Measurements from ENCODE around the gene THAP4.

THAP4 gene

DNA sequence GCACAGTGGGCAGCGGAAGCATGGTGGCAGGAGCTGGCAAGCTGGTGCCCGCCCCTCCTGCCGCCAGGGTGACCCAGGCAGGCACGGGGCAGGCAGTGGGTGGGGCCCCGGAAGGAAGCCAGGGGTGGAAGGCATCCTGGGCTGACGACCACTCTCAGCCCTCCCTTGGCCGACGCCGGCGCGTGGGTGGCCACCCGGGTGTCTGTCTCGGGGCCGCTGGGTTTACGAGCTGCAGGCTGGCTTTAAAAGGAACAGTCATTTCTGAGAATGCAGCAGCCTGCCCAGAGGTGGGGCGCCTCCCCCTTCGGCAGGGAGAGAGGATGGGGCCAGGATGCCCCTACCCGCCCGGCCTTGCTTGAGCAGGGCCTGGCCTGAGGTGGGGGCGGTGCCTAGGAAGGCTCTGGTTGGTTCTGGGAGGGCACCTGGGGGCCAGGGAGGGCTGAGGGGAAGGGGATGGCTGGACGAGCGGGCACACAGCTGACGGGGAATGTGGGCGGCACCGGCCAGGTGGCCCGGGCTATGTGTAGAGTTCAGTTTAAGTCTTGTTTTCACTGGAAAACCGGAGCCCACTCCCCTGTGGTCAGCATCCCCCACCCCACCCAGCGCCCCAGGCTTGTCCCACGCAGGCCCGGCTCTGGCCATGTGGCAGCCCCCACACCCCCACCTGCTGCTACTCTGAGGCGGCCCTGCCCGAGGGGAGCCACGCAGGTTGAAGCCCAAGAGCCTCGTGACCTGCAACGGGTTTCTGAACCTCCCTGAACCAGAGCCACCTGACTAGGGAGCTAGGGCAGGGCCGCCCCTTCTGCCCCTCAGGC lies 72.2 kb downstream of the THAP4 start:
- no peak for DNase-seq (ENCODE audit: low read depth, low spot score)

DNA sequence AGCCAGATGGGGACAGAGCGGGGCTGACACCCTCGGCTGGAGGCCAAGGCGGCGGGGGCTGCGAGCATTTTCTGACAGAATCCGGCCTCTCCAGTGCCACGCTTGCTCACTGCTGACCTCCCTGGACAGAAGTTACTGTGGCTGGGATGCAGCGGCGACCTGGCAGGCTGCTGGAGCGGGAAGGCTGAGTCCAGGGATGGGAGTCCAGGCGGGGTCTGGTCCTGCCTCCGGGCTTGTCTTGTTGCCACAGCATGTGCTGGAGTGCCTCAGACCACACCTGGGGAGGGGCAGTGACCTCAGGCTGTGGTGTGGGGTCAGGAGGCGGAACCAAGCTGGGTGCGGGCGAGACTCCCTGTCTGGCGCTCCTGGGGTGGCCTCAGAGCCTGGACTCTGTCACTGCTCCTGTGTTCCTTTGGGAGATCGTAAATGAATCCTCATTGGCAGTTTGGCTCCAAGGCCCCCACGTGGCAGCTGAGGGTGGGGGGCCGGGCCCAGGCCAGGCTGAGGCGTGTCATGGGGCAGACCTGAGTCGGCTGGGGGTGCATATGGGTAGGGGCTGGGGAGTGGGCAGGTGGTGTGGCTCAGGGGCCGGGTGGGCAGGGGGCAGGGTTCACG lies 72.9 kb downstream of the THAP4 start:
- no peak for DNase-seq (ENCODE audit: low read depth, low spot score)

DNA sequence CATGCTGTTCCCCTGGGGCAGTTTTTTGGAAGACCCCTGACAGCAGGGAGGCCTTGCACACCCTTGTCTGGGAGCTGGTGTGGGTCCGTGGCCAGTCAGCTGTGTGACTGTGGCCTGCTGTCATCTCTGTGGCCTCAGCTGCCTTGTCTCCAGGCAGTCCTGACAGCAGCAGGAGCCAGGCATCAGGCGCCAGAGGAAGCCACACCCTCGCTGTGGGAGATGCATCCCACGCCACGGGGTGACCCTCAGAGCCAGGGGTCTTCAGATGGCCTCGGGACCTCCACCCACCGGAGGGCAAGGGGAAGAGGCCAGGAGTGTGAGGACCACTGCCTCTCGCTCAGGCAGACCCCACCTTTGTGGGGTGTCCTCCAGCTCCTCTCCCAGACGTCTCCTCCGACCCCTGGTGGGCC lies 73.4 kb downstream of the THAP4 start:
- no peak for DNase-seq (ENCODE audit: low read depth, low spot score)

DNA sequence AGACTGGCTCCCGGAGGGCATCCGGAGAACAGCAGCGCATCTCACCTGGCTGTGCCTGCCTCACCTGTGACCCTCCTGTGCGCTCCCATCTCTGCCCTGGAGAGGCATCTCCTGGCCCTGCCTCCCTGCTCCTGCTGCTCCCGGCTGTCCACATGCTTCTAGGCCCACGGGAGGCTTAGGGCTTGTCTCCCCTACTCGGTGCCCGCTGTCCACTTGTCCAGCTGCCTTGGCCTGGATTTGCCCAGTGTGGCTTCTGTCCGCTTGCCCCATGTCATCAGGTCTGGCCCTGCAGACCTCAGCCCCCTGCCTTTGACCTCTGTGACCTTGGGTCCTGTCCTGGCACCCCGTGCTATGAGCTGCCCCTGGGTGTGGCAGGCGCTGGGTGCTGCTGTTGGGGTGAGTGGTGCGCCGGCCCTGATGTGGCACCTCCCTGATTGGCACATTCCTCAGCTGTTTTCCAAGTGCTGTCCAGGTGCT lies 73.9 kb downstream of the THAP4 start:
- no peak for DNase-seq (ENCODE audit: low read depth, low spot score)

DNA sequence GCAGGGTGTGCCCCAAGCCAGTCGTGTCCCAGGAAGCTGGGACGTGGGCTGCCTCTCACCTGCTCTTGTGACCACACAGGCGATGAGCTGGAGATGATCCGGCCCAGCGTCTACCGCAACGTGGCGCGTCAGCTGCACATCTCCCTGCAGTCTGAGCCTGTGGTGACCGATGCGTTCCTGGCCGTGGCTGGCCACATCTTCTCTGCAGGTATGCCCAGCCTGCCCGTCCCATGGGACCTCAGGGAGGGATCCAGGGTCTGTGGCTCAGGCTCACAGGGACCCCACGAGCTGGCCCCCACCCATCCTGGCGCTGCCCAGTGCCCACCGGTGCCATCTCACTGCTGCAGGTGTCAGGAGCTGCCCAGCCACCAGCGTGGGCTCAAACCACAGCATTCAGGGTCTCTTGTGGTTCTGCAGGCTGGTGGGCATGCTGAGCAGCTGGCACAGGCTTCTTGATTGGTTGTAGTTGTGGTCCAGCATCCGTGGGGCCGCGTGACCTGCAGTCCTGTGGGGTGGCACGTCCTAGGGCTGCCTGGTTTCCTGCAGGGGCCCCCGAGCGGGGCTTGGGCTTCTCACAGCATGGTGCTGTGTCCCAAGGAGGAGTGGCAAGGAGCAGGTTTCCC lies 74.6 kb downstream of the THAP4 start:
- no peak for DNase-seq (ENCODE audit: low read depth, low spot score)

DNA sequence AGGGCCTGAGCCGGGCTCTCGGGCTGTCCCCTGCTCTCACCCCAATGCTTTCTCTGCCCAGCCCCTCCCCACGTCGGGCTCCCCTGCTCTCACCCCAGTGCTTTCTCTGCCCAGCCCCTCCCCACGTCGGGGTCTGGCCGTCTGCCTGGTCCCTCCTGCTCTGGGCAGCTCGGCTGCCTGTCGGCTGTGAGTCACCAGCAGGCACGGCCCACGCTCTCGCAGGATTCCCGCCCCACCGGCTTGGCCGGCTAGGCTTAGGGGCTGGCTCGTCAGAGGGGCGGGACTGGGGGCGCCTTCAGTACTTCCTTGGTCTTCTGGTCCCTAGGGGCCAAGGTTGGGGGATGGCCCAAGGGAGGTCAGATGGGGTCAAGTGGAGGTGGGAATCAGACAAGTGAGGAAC lies 75.1 kb downstream of the THAP4 start:
- DNase-seq (ENCODE audit: low read depth, low spot score), result no peak

DNA sequence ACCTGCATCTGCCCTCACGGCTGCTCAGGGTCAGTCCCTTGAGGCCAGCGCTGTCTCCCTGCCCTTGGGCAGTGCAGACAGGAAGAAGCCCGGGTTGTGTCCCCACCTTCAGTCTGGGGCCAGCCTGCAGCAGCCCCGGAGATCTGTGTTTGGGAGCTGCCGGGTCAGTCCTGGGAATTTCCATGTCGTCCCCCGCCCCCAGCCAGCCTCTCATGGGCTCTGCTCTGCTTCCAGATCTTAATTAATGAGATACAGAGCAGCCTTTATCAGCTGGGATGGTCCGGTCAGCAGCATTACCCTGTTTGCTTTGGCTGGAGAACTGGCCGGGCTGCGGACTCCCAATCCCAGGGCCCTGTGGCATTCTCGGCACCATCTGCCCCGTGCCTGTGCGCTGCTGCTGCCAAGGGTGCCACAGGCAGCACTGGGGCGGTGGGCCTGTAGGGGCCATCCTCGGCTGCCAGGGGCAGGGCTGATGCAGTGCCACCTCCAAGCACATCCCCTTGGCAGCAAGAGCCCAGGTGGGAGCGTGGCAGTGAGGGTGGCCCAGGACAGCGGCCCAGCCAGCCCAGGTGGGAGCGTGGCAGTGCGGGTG lies 76.0 kb downstream of the THAP4 start:
- no peak for DNase-seq (ENCODE audit: low read depth, low spot score)

DNA sequence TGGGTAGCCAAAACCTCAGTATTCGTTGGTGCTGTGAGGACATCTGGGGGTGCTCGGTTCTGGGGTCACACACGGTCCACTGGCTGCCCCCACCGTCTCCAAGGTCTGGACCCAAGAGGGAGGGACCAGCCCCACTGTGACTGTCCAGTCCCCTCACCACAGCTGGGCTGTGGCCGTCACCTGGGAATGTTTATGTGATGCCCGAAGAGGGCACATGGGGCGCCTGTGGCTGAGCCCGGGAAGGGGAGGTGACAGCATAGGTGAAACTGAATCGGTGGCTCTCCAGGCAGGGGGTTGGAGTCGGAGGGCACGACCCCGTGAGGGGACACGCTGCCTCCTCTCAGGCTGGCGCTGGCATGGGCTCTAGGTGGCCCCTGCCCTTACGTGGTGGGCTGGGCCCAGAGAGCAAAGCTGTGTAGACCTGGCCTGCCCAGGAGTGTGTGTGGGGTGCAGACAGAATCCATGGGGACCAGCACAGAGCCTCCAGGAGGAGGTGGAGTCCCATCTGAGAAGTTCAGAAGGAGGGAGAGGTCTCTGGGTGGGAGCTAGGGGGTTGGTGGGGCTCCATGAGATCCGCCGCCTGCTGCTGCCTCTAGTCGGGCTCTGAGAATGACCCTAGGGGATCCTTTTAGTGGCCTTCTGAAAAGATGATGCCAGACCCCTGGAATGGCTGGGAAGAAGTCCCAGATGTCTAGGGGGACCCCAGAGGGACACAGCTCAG lies 76.6 kb downstream of the THAP4 start:
- DNase-seq (ENCODE audit: low read depth, low spot score), result no peak

DNA sequence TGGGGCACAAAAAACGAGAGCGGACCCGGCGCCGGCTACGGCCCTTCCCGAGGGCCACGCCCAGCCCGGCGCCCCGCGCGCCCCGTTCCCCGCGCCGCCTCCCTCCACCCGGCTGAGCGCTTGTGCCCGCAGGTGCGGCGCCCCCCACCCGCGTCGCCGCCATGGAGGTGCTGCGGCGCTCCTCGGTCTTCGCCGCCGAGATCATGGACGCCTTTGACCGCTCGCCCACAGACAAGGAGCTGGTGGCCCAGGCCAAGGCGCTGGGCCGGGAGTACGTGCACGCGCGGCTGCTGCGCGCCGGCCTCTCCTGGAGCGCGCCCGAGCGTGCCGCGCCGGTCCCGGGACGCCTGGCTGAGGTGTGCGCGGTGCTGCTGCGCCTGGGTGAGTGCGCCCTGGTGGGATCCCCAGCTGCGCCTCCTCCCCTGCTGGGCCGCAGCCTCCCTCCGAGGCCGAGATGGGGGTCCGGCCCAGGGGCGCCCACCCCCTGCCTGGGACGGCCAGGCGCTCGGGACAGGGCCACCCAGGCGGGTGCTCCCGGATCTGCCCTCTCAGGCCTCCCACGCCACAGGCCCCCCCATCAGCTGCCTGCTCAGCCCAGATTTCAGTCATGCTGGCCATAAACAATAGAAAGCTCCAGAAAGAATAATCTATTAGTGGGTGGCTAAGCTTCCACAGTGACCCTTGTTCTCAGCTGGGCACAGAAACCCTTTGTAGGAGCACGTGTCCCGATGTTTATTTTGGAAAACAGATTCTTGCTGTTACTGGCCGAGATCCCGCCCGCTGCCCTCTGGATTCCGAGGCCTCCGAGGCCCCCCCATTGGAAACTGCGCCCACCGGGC lies 77.4 kb downstream of the THAP4 start:
- DNase-seq (ENCODE audit: low read depth, low spot score), result no peak

DNA sequence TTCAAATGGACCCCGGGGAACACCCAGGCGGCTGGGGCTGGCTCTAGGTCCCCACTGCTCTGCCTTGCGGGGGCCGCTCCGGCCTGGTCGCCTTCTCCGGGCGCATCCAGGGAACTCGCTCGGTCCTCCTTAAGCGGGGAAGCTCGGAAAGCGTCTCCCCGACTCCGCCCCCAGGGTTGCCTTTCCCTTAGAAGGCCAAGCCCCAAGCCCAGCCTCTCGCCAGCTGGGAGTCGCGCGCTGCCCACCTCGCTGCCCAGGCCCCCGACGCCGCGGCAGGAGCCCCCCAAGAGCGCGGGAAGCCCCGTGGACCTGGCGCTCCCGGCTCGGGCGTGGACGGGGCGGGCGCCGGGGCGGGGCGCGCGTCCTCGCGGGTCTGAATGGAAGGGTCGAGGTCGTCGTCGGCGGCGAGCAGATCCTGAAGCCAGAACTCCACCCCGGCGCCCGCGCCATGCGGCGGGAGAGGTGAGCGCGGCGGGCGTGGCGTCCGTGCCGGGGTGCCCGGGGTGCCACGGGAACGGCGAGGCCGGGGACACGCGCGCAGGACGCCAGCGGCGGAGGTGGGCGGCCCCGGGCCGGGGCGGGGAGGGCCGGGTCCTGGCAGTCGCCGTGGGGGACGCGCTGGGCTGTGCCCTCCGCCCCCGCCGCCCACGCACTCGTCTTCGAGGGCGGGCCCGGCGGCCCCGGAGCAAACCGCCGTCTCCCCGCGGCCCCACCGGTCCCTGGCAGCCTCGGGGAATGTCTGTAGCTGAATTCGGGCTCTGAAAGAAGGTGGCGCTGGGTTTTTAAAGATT lies 78.2 kb downstream of the THAP4 start, which contains the start of gene BOK:
Gene BOK, plus strand, starts transcription at position 214 of the 791 bp plus-strand sequence. CDS start 739 bp downstream, outside the sequence.
- DNase-seq (ENCODE audit: low read depth, low spot score), result no peak

DNA sequence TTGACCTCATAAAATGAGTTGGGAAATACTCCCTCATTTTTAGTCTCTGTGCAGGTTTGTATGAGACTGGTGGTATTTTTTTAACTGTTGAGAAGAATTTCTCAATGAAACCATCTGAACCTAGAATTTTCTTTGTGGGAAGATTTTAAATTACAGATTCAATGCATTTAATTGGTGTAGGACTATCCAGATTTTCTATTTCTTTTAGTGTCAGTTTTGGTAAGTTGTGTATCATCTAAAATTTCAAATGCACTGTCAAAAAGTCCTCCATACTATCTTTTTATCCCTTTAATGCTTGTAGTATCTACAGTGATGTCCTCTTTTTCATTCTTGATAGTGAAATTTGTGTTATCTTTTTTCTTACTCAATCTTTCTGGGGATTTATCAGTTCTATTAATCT lies 80.2 kb downstream of the THAP4 start:
- no peak for DNase-seq (ENCODE audit: low read depth, low spot score)

DNA sequence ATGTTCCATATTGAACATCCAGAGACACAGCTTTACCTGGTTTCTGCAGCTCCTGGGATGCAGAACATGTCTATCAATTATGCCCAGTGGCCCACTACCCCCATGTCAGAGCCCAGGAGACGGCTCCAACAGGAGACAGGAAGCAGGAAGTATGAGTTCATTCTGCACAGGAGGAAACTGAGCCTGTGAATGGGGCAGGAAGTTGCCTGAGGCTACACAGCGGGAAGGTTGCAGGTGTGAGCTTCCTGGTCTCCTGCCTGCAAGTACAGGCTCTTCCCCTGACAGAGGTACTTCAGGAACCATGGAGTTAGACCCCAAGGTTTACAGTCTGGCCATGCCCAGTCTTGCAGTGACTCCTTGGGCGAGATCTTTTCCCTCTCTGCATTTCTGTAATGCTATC lies 81.2 kb downstream of the THAP4 start:
- no peak for DNase-seq (ENCODE audit: low read depth, low spot score)

DNA sequence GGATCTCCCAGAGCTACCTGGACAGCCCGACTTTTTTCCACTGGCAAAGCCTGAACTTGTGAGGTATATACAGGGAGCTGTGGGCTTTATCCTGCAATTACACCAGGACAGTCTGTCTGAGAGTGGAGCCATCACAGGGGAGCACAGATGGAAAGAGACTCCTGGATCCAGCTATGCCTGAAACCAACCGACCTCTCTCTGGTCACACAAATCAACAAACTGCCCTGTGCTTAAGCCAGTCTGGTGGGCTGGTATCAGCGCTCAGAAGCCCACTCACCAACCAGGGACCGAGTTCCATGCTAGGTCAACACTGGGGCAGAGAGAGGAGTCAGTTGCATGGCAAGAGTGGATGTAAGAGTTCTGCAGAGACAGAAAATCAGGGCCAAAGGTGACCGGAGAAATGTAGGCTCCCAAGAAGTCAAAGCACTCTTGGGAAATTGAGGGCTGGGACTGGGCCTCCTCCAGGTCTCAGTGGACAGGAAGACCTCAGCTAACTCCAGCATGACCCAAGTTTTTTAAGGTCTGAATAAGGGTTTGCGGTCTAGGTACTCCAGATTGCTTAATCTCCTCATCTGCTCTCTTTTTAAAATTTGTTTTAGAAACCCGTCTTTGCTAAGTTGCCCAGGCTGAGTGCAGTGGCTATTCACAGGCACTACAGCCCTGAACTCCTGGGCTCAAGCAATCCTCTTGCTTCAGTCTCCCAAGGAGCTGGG lies 82.2 kb downstream of the THAP4 start:
- DNase-seq (ENCODE audit: low read depth, low spot score), result no peak

DNA sequence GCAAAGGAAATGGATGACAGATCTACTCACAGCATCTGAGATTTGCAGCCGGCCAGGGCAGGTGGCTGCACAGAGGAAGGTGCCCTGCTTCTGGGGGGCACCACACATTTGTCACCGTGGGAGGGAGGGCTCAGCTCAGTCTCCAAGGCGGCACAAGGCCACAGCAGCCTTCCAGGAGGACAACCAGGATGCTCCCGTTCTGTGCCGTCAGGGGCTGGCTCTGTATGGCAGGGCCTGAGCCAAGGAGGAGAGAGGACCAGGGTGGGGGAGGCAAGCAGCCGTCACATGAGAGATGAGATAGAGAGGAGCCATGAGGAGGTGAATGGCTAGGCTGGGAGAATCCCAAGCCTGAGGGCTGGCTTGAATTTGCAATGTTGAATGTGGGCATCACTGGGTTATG lies 83.0 kb downstream of the THAP4 start:
- DNase-seq (ENCODE audit: low read depth, low spot score), result no peak

DNA sequence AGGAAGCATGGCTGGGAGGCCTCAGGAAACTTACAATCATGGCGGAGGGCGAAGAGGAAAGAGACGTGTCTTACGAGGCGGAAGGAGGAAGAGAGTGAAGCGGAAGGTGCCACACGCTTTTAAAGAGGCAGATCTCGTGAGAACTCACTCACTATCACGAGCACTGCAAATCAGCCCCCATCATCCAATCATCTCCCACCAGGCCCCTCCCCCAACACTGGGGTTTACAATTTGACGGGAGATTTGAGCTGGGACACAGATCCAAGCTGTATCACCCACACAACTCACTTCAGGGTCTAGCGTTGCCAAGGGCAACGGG lies 83.5 kb downstream of the THAP4 start:
- no peak for DNase-seq (ENCODE audit: low read depth, low spot score)

DNA sequence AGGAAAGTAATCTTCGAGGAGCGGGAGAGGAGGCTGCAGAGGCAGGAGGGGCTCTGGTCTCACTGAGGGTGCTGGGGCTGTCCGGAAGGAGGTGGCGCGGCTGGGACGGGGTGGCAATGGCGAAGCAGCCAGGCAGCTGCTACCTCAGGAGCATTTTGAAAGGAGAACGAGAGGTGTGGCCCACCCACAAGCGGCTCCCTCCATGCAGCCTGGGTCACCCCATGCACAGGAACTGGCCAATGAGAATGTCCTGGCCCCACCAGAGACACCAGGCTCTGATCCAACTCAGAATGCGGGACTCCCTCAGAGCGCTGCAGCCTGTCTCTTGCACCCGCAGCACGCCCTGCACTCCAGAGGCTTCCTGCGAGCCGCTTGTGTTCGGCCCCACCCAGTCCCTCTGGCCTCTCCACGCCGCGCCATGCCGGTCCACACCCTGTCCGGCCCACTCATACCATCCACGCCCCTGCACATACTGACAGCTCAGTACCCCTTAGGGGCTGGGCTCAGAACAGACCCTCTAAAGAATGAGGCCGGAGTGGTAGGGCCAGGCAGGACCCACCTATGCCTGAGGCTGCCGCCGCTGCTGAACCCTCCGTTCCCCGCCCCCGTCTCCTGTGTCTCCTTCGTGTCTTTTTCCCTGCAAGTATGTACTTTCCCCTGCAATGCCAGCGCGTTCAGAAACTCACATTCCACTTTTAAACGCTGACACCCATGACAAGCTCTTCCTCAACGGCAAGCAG lies 84.8 kb downstream of the THAP4 start:
- DNase-seq (ENCODE audit: low read depth, low spot score), result no peak

DNA sequence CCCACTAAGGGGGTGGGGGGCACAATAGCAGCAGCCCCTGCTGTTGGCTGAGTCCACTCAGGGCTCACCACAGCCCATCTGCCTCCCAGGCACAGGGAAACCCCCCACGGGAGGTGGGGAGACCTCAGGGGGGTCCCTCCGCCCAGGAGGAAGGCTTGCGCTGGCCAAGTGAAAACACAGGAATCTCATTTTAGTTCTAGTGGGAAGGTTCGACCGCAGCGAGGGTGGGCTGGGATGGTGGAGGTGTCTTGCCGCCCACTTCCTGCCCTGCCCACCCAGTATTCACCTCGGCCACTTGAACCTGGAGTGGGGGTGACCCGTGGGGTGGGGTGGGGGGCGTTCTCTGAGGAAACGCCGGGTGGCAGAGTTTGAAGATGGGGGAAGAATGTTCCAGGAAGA lies 85.4 kb downstream of the THAP4 start:
- no peak for DNase-seq (ENCODE audit: low read depth, low spot score)
